GM18505 (cell line): Measurements from ENCODE around the gene GHITM.
A peak's percentile ranks its signal among the peaks of the same experiment; 100 is the strongest.
"Not testable (repeated sequence)": the region's sequence is repeated elsewhere in the genome, so short reads cannot be mapped to it uniquely, and the experiment has no call there.

Source experiments
- ATAC-seq: cut with Tn5 transposase; IDR thresholded peaks from one replicate; pipeline ENCODE4 v1.9.1; 2021; ENCODE audit not compliant: unreplicated experiment
- POLR2A ChIP-seq: IDR thresholded peaks from 4 replicates; pipeline ENCODE4 v1.6.1; 2011; ENCODE audit warnings: borderline replicate concordance; ENCODE audit not compliant: insufficient read depth, insufficient read length; ENCODE audit errors: extremely low read depth

Gene GHITM

GRCh38 chr10:84177541-84178141 is 38.3 kb downstream of the GHITM start:
- peak; percentile 50 for ATAC-seq
- TF ChIP-seq POLR2A = no peak

- TF ChIP-seq POLR2A = no peak
- ATAC-seq = no peak
Observed at GRCh38 chr10:84178160-84178609, 38.9 kb downstream of the GHITM start.

DNA sequence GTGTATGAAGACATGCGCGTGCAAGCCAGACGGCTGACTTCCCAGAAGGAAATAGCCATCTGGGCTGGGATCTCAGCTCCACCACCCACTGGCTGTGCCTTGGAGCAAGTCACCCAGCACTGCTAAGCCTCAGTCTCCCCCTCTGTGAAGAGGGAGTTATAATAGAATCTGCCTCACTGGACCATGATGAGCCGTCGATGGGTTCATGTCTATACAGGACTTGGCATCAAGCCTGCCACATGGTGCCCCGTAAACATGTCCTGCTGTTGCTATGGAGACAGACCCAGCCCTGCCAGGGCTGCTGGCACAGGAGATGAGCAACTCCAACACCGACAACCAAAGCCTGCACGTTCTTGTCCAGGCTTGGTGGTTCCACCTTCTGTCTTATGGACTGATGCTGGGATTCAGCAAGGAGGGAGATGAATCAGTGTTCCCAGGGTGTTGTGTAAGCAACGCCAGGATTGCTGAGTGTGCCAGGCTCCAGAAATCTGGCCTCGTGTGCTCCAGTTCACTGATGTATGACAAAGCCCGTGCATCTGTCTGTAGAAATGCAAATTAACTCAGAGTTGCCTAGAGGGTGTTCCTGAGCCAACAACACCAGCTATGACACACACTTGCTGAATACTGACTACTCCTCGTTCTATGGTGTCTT is 39.9 kb downstream of the GHITM start:
- peak; percentile 89 for ATAC-seq

DNA sequence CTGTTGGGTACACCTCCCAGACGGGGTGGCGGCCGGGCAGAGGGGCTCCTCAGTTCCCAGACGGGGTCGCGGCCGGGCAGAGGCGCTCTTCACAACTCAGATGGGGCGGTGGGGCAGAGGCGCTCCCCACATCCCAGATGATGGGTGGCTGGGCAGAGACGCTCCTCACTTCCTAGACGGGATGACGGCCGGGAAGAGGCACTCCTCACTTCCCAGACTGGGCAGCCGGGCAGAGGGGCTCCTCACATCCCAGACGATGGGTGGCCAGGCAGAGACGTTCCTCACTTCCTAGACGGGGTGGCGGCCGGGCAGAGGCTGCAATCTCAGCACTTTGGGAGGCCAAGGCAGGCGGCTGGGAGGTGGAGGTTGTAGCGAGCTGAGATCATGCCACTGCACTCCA is 41.1 kb downstream of the GHITM start:
- not testable (repeated sequence) for ATAC-seq

More for the DNA sequence above, 39.9 kb downstream of the GHITM start:
- TF ChIP-seq POLR2A = no peak

DNA sequence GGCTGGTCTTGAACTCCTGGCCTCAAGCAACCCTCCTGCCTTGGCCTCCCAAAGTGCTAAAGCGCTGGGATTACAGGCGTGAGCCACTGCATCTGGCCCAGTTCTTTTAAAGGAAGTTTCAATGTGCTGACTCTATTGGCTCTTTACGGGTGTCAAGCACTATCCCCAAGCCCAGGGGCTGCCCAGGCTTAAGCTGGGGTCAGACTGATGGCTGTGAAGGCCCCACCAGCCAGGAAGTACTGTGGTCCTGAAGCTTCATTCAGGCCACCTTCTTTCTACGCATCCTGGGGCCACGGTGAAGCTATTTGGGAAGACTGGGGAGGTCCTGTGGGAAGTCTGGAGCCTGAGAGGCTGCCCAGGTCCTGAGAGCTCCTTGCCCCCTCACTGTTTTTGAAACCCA is 42.3 kb downstream of the GHITM start:
- no peak for ATAC-seq
- TF ChIP-seq POLR2A = no peak

DNA sequence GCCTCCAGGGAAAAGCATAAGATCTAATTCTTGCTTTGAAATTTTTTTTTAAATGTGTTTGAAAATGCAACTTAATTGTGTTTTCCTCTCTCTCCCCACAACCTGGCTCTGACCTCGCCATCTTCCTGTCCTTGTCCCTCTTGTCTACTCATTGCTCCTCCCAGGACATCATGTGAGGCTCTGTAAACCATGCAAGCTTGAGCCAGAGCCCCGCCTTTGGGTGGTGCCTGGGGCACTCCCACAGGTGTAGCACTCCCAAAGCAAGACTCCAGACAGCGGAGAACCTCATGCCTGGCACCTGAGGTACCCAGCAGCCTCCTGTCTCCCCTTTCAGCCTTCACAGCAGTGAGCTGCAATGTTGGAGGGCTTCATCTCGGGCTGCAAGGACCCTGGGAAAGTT is 45.2 kb downstream of the GHITM start:
- no peak for TF ChIP-seq POLR2A
- no peak for ATAC-seq

GRCh38 chr10:84185526-84186175 is 46.3 kb downstream of the GHITM start:
- ATAC-seq = no peak
- no peak for TF ChIP-seq POLR2A

DNA sequence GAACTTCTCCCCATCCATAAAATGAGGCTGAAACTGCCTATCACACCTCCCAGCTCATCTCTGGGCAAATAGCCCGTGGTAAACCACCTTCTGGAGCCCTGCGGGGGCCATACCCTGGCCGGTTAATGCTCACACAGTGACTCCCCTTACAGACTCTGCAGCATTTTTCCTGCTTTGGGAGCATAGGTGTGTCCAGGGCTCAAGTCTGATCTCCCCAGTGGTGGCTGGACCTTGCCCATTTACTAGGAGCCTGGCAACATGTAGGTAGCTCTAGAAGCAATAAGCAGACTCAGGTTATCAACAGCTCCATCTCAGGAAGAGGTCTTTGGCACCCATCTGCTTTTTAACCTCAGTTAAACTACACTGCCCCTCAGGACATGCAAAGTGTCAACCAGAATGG is 49.5 kb downstream of the GHITM start:
- no peak for TF ChIP-seq POLR2A
- no peak for ATAC-seq

DNA sequence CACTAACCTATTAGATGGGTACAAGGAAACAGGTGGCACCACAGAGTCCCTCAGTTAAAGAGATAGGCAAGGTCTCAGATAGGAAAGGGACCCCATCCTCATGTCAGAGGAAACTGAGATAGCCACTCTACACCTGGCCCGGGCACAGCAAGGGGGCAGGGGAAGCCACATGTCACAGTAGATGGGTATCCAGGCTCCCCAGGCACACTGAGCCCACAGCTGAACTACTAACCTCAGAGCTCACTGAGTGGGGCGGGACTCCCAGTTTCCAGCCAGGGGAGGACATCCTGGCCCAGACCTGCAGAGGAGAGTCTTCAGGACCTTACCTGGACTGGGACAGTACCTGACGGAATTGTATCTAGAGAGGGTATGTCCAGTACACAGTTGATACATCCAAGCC is 51.3 kb downstream of the GHITM start:
- ATAC-seq = no peak
- no peak for TF ChIP-seq POLR2A

DNA sequence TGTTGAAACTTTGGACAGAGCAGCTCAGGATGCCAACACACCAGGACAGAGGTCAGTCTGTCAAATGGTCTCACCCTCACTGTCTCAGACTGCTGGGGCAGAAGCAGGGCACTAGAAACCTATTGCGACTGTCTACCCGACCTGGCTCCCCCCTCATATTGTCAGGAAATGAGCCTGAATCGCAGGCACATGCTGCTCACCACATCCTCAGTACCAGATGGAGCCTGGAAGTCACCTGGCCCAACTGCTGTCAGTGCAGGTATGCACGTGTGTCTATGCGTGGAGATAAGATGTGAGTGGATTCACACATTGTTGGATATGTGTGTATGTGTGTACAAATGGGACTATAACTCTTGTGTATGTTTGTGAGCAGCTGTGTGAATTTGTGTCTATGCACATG is 51.8 kb downstream of the GHITM start:
- no peak for ATAC-seq
- no peak for TF ChIP-seq POLR2A

DNA sequence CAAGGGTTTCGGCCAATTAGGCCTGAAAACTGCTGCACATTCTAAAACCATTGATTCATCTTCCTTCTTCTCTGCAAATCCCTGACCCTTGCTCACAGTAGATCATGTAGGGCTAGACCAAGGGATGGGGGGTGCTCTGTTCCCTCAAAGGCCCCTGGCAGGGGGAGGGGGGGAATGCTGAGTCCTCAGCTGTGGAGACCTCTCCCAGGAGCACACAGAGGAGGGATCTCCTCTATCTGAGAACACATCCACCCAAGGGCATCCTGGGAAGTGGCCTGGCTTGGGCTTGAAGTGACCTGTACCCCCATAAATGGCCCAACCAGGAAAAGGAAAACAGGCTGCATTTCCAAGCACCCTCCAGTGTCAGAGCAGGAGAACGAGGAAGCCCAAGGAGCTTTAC is 54.0 kb downstream of the GHITM start:
- TF ChIP-seq POLR2A = no peak
- ATAC-seq = no peak

DNA sequence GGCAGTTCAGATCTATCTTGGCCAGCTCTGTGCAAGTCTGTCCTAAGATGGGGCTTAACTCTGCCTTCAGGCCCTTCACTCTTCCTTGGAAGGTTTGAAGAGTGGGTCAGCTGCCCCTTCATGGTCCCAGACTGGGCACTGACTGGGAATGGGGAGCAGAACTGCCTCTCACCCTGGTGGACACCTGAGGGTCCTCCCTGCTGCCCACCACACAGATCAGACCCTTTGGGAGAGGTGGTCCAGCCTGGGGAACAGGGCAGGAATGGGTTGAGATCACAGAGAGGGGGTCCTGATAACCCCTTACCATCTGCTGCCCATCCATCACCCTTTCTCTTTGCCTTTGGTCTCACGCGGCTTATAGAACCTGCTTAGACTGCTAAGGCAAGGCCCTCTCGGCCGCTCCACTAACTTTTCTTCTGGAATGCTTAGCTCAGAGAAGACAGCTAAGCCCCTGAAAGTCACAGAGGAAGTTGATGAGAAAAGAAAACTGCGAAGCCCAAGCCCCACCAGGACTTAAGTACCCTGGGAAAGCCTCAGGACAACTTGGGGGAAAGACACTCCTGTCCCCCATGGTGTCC is 54.6 kb downstream of the GHITM start:
- no peak for TF ChIP-seq POLR2A
- ATAC-seq = no peak

DNA sequence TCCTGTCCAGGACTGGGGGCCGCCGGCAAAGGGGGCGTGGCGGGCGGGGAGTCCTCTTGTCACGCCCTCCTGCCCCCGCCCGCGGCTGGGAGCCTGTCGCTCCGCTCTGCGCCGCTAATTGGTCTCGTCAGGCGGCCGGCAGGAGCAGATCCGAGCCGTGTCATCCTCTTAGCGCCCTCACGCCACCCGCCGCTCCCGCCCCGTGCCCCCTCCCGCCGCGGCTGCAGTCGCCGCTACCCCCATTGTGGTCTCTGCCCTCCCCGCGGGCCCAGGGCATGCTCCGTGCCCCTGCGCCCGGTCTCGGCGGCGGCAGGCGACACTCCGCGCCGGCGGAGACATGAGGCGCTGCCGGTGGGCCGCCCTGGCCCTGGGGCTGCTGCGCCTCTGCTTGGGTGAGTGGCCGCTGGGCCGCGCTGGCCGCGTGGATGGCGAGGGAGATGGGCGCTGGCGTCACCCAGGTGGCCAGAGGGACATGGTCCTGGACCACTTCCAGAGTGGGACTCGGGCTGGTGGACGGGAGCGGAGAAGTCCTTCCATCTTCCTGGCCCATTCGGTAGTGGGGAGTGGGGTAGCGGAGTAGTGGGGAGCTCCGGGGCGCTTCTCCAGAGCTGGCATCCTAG is 55.2 kb downstream of the GHITM start, which contains the start of gene CDHR1:
TSS of gene CDHR1 (plus strand) at position 114 of the 620 bp plus-strand sequence. CDS start at position 338, 224 bp downstream.
- ATAC-seq = peak; percentile 63

GRCh38 chr10:84195044-84195830 is 55.9 kb downstream of the GHITM start:
- no peak for ATAC-seq
- no peak for TF ChIP-seq POLR2A

More for the DNA sequence above, 55.2 kb downstream of the GHITM start, which contains the start of gene CDHR1:
- no peak for TF ChIP-seq POLR2A
